GM23338 (cell line): ENCODE measurements around the gene ZMYM4. TPM values are rescaled to one million over a fixed set of nuclear protein-coding genes. Genes with fewer than 3 reads are reported as not detected.

Experiments
- ATAC-seq: fragments of 200-7000 bp; cut with Tn5 transposase; 3 replicates; pipeline ENCODE4 v1.9.1; 2020
- DNase-seq: peaks from one replicate; pipeline ENCODE4 v3.0.0-alpha.2; 2015; ENCODE audit warnings: low spot score
- H2AFZ ChIP-seq: fragments of 200-600 bp; sonication (generic); 2 replicates; pipeline ENCODE4 v1.8.0; 2016; ENCODE audit warnings: antibody characterized with exemption, mild to moderate bottlenecking, moderate library complexity
- H3F3A ChIP-seq: fragments of 200-600 bp; sonication (generic); replicated peaks from 2 replicates; pipeline ENCODE4 v1.8.0; 2017; ENCODE audit warnings: antibody characterized with exemption, mixed run types, low read depth
- H3K27ac ChIP-seq: fragments of 200-600 bp; sonication (generic); 2 replicates; pipeline ENCODE4 v1.6.1; 2016; ENCODE audit warnings: low read depth
- H3K27me3 ChIP-seq: fragments of 200-600 bp; sonication (generic); 2 replicates; pipeline ENCODE4 v1.8.0; 2016; ENCODE audit warnings: mild to moderate bottlenecking, mixed run types, moderate library complexity; ENCODE audit not compliant: insufficient read depth
- H3K36me3 ChIP-seq: fragments of 200-600 bp; sonication (generic); 2 replicates; pipeline ENCODE4 v1.8.0; 2016; ENCODE audit warnings: mild to moderate bottlenecking; ENCODE audit not compliant: insufficient read depth
- H3K4me1 ChIP-seq: fragments of 200-600 bp; sonication (generic); 2 replicates; pipeline ENCODE4 v1.8.0; 2016; ENCODE audit warnings: mild to moderate bottlenecking, moderate library complexity; ENCODE audit not compliant: insufficient read depth
- H3K4me2 ChIP-seq: fragments of 200-600 bp; sonication (generic); 2 replicates; pipeline ENCODE4 v1.7.1; 2017; ENCODE audit warnings: mixed run types
- H3K4me3 ChIP-seq: fragments of 200-600 bp; sonication (generic); 2 replicates; pipeline ENCODE4 v1.6.1; 2016; ENCODE audit warnings: mixed run types
- H3K79me2 ChIP-seq: fragments of 200-600 bp; sonication (generic); replicated peaks from 2 replicates; pipeline ENCODE4 v1.8.0; 2017; ENCODE audit warnings: mild to moderate bottlenecking; ENCODE audit not compliant: insufficient read depth
- H3K9me2 ChIP-seq: fragments of 200-600 bp; sonication (generic); 2 replicates; pipeline ENCODE4 v1.8.0; 2017; ENCODE audit not compliant: insufficient read depth
- H4K20me1 ChIP-seq: fragments of 200-600 bp; sonication (generic); replicated peaks from 2 replicates; pipeline ENCODE4 v1.8.0; 2017; ENCODE audit warnings: mild to moderate bottlenecking; ENCODE audit not compliant: insufficient read depth
- H3K27ac Mint-ChIP-seq: 2 replicates; pipeline ENCODE4 v1.8.0; 2020; ENCODE audit warnings: inconsistent platforms, mild to moderate bottlenecking, moderate library complexity, mixed read lengths
- H3K27me3 Mint-ChIP-seq: 3 replicates; pipeline ENCODE4 v1.8.0; 2022; ENCODE audit warnings: low read depth, mild to moderate bottlenecking, moderate library complexity, mixed read lengths, inconsistent platforms; ENCODE audit not compliant: insufficient read depth, poor library complexity
- H3K36me3 Mint-ChIP-seq: 3 replicates; pipeline ENCODE4 v1.8.0; 2021; ENCODE audit warnings: low read depth, mild to moderate bottlenecking, inconsistent platforms, moderate library complexity, mixed read lengths
- H3K4me1 Mint-ChIP-seq: 3 replicates; pipeline ENCODE4 v1.8.0; 2020; ENCODE audit warnings: mild to moderate bottlenecking, inconsistent platforms, mixed read lengths
- H3K4me3 Mint-ChIP-seq: 3 replicates; pipeline ENCODE4 v1.8.0; 2021; ENCODE audit warnings: moderate library complexity, mild to moderate bottlenecking, inconsistent platforms, mixed read lengths
- H3K9me3 Mint-ChIP-seq: 3 replicates; pipeline ENCODE4 v1.8.0; 2020; ENCODE audit warnings: moderate library complexity, mild to moderate bottlenecking, inconsistent platforms, mixed read lengths
- CREB1 ChIP-seq: fragments of 250-450 bp; sonication (Bioruptor Pico); IDR thresholded peaks from 2 replicates; pipeline ENCODE4 v1.5.0; 2020; ENCODE audit warnings: low read depth, mild to moderate bottlenecking, moderate library complexity
- EZH2 ChIP-seq: fragments of 200-600 bp; sonication (generic); IDR thresholded peaks from one replicate; pipeline ENCODE4 v1.8.0; 2017; ENCODE audit warnings: antibody characterized with exemption, mild to moderate bottlenecking, low read depth; ENCODE audit not compliant: unreplicated experiment
- EZH2phosphoT487 ChIP-seq: fragments of 200-600 bp; sonication (generic); IDR thresholded peaks from one replicate; pipeline ENCODE4 v1.8.1; 2018; ENCODE audit warnings: antibody characterized with exemption; ENCODE audit not compliant: unreplicated experiment
- JUNB ChIP-seq: IDR thresholded peaks from one replicate; pipeline ENCODE4 v1.6.1; 2016; ENCODE audit warnings: antibody characterized with exemption; ENCODE audit not compliant: unreplicated experiment
- NANOG ChIP-seq: IDR thresholded peaks from 2 replicates; pipeline ENCODE4 v1.6.1; 2016; ENCODE audit warnings: antibody characterized with exemption, borderline replicate concordance
- POLR2AphosphoS5 ChIP-seq: IDR thresholded peaks from 2 replicates; pipeline ENCODE4 v1.6.1; 2016; ENCODE audit warnings: antibody characterized with exemption, low read depth
- STAT1 ChIP-seq: IDR thresholded peaks from one replicate; pipeline ENCODE4 v1.6.1; 2016; ENCODE audit warnings: antibody characterized with exemption; ENCODE audit not compliant: unreplicated experiment
- ZNF114 ChIP-seq: fragments of 250-450 bp; sonication (Bioruptor Pico); IDR thresholded peaks from 2 replicates; pipeline ENCODE4 v1.5.0; 2020; ENCODE audit warnings: mild to moderate bottlenecking, moderate library complexity
- ZNF331 ChIP-seq: fragments of 250-450 bp; sonication (Bioruptor Pico); IDR thresholded peaks from 2 replicates; pipeline ENCODE4 v1.5.0; 2020; ENCODE audit warnings: low read depth, mild to moderate bottlenecking, moderate library complexity
- polyA plus RNA-seq: library from polyadenylated mRNA; unstranded; fragments of >200 nt; fragmentation: Nextera tagmentation; extraction: Ambion mirVana; gene quantifications from 2 replicates; pipeline ENCODE4 v1.2.1, GENCODE V29; 2016
- total RNA-seq: library from RNA; depleted of rRNA; stranded (reverse); fragments of >200 nt; shearing (Covaris generic); gene quantifications from 2 replicates; pipeline ENCODE4 v1.2.3, GENCODE V29; 2014
- TF ChIP-seq, protein P1 (sequence below): fragments of 250-450 bp; sonication (Bioruptor Pico); IDR thresholded peaks from 2 replicates; pipeline ENCODE4 v1.5.0; 2020; ENCODE audit warnings: mild to moderate bottlenecking, moderate library complexity
- TF ChIP-seq, protein P2 (sequence below): IDR thresholded peaks from 2 replicates; pipeline ENCODE4 v1.6.1; 2016; ENCODE audit warnings: antibody characterized with exemption
- TF ChIP-seq, protein P3 (sequence below), 2 experiments: fragments of 200-600 bp in 1 of 2; sonication (generic) in 1 of 2; conservative IDR thresholded peaks; 2 replicates each; pipeline versions ENCODE4 v1.5.1 to v1.6.1; 2016 to 2017; ENCODE audit warnings: antibody characterized with exemption in 2 of 2, low read depth in 2 of 2, mild to moderate bottlenecking in 2 of 2, moderate library complexity in 1 of 2
- TF ChIP-seq, protein P4 (sequence below): IDR thresholded peaks from one replicate; pipeline ENCODE4 v1.6.1; 2018; ENCODE audit warnings: antibody characterized with exemption; ENCODE audit not compliant: unreplicated experiment

Gene ZMYM4
- total and polyA plus RNA-seq, 2 experiments from 2014 or later: 65.4 to 68.5 TPM

DNA sequence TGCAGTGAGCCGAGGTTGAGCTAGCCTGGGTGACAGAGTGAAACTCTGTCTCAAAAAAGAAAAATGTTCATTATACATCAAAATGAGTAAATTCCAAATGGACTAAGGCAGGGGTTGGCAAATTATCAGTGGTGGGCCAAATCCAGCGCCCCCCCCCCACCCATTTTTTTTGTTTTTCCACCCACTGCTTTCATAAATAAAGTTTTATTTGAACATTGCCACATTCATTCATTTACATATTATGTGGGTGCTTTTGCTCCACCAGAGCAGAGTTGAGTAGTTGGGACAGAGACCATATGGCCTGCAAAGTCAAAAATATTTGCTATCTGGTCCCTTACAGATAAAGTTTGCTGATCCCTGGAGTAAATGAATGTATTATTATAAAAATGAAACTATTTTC, 99.4 kb downstream of the ZMYM4 start:
- Histone ChIP-seq H3K27me3 (no peaks in the 10 kb centered on the region), H3K79me2 (peaks cover 3% of the 10 kb centered on the region; the same call in 1 of the 2 replicates), H3K36me3 (no peaks in the 10 kb centered on the region; the same call in 1 of the 2 replicates), H4K20me1 (no peaks in the 10 kb centered on the region), H3K4me2 (no peak overlapping the region), H3K4me3 (no peak overlapping the region), H3F3A (no peaks in the 10 kb centered on the region), H2AFZ (no peak overlapping the region), H3K9me2 (no peaks in the 10 kb centered on the region), H3K27ac (no peak overlapping the region), H3K4me1 (peaks cover 4% of the 10 kb centered on the region; the same call in 1 of the 2 replicates)
- DNase-seq (no peak), ATAC-seq (no peak)
- H3K9me3 Mint-ChIP-seq: no peaks in the 10 kb centered on the region
- H3K4me1 Mint-ChIP-seq: peaks cover 10% of the 10 kb centered on the region; the same call in 2 of the 3 replicates
- H3K27ac Mint-ChIP-seq: no peak overlapping the region
- H3K4me3 Mint-ChIP-seq: no peak overlapping the region
- no peaks in the 10 kb centered on the region for H3K27me3 Mint-ChIP-seq
- peaks cover 27% of the 10 kb centered on the region for H3K36me3 Mint-ChIP-seq
- TF ChIP-seq ZNF331 (no peak), EZH2 (no peak), ZNF114 (CRISPR knock-in tag) (no peak), STAT1 (no peak), CREB1 (CRISPR knock-in tag) (no peak), JUNB (no peak), EZH2phosphoT487 (no peak), POLR2AphosphoS5 (no peak), NANOG (no peak)
- TF ChIP-seq, protein P1, sequence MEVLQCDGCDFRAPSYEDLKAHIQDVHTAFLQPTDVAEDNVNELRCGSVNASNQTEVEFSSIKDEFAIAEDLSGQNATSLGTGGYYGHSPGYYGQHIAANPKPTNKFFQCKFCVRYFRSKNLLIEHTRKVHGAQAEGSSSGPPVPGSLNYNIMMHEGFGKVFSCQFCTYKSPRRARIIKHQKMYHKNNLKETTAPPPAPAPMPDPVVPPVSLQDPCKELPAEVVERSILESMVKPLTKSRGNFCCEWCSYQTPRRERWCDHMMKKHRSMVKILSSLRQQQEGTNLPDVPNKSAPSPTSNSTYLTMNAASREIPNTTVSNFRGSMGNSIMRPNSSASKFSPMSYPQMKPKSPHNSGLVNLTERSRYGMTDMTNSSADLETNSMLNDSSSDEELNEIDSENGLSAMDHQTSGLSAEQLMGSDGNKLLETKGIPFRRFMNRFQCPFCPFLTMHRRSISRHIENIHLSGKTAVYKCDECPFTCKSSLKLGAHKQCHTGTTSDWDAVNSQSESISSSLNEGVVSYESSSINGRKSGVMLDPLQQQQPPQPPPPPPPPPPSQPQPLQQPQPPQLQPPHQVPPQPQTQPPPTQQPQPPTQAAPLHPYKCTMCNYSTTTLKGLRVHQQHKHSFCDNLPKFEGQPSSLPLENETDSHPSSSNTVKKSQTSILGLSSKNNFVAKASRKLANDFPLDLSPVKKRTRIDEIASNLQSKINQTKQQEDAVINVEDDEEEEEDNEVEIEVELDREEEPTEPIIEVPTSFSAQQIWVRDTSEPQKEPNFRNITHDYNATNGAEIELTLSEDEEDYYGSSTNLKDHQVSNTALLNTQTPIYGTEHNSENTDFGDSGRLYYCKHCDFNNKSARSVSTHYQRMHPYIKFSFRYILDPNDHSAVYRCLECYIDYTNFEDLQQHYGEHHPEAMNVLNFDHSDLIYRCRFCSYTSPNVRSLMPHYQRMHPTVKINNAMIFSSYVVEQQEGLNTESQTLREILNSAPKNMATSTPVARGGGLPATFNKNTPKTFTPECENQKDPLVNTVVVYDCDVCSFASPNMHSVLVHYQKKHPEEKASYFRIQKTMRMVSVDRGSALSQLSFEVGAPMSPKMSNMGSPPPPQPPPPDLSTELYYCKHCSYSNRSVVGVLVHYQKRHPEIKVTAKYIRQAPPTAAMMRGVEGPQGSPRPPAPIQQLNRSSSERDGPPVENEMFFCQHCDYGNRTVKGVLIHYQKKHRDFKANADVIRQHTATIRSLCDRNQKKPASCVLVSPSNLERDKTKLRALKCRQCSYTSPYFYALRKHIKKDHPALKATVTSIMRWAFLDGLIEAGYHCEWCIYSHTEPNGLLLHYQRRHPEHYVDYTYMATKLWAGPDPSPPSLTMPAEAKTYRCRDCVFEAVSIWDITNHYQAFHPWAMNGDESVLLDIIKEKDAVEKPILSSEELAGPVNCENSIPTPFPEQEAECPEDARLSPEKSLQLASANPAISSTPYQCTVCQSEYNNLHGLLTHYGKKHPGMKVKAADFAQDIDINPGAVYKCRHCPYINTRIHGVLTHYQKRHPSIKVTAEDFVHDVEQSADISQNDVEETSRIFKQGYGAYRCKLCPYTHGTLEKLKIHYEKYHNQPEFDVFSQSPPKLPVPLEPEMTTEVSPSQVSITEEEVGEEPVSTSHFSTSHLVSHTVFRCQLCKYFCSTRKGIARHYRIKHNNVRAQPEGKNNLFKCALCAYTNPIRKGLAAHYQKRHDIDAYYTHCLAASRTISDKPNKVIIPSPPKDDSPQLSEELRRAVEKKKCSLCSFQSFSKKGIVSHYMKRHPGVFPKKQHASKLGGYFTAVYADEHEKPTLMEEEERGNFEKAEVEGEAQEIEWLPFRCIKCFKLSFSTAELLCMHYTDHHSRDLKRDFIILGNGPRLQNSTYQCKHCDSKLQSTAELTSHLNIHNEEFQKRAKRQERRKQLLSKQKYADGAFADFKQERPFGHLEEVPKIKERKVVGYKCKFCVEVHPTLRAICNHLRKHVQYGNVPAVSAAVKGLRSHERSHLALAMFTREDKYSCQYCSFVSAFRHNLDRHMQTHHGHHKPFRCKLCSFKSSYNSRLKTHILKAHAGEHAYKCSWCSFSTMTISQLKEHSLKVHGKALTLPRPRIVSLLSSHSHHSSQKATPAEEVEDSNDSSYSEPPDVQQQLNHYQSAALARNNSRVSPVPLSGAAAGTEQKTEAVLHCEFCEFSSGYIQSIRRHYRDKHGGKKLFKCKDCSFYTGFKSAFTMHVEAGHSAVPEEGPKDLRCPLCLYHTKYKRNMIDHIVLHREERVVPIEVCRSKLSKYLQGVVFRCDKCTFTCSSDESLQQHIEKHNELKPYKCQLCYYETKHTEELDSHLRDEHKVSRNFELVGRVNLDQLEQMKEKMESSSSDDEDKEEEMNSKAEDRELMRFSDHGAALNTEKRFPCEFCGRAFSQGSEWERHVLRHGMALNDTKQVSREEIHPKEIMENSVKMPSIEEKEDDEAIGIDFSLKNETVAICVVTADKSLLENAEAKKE (CRISPR knock-in tag): no peak
- TF ChIP-seq, protein P2, sequence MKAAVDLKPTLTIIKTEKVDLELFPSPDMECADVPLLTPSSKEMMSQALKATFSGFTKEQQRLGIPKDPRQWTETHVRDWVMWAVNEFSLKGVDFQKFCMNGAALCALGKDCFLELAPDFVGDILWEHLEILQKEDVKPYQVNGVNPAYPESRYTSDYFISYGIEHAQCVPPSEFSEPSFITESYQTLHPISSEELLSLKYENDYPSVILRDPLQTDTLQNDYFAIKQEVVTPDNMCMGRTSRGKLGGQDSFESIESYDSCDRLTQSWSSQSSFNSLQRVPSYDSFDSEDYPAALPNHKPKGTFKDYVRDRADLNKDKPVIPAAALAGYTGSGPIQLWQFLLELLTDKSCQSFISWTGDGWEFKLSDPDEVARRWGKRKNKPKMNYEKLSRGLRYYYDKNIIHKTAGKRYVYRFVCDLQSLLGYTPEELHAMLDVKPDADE: no peak
- TF ChIP-seq, protein P3, sequence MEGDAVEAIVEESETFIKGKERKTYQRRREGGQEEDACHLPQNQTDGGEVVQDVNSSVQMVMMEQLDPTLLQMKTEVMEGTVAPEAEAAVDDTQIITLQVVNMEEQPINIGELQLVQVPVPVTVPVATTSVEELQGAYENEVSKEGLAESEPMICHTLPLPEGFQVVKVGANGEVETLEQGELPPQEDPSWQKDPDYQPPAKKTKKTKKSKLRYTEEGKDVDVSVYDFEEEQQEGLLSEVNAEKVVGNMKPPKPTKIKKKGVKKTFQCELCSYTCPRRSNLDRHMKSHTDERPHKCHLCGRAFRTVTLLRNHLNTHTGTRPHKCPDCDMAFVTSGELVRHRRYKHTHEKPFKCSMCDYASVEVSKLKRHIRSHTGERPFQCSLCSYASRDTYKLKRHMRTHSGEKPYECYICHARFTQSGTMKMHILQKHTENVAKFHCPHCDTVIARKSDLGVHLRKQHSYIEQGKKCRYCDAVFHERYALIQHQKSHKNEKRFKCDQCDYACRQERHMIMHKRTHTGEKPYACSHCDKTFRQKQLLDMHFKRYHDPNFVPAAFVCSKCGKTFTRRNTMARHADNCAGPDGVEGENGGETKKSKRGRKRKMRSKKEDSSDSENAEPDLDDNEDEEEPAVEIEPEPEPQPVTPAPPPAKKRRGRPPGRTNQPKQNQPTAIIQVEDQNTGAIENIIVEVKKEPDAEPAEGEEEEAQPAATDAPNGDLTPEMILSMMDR (conservative IDR thresholded peaks at IDR 0.05; ENCODE audit: low read depth in 2 of 2): no peak
- TF ChIP-seq, protein P4, sequence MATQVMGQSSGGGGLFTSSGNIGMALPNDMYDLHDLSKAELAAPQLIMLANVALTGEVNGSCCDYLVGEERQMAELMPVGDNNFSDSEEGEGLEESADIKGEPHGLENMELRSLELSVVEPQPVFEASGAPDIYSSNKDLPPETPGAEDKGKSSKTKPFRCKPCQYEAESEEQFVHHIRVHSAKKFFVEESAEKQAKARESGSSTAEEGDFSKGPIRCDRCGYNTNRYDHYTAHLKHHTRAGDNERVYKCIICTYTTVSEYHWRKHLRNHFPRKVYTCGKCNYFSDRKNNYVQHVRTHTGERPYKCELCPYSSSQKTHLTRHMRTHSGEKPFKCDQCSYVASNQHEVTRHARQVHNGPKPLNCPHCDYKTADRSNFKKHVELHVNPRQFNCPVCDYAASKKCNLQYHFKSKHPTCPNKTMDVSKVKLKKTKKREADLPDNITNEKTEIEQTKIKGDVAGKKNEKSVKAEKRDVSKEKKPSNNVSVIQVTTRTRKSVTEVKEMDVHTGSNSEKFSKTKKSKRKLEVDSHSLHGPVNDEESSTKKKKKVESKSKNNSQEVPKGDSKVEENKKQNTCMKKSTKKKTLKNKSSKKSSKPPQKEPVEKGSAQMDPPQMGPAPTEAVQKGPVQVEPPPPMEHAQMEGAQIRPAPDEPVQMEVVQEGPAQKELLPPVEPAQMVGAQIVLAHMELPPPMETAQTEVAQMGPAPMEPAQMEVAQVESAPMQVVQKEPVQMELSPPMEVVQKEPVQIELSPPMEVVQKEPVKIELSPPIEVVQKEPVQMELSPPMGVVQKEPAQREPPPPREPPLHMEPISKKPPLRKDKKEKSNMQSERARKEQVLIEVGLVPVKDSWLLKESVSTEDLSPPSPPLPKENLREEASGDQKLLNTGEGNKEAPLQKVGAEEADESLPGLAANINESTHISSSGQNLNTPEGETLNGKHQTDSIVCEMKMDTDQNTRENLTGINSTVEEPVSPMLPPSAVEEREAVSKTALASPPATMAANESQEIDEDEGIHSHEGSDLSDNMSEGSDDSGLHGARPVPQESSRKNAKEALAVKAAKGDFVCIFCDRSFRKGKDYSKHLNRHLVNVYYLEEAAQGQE: no peak
